ENCODE results near the gene RBMS1. TPM values are rescaled to one million over a fixed set of nuclear protein-coding genes. Genes with fewer than 3 reads are reported as not detected.
A peak's percentile ranks its signal among the peaks of the same experiment; 100 is the strongest.

The RBMS1 gene
- polyA plus RNA-seq, 1 donor (not counting 4 experiments of a cell fraction or from before 2014, with no cell fraction given) = 89.1 TPM

- peaks cover 86% of the 10 kb centered on the region for H3K4me1 ChIP-seq (ENCODE audit: control insufficient read depth, extremely low read depth, insufficient read depth, low read length)
- H3K36me3 ChIP-seq (ENCODE audit: control insufficient read depth in 2 of 2, extremely low read depth in 1 of 2, insufficient read depth in 2 of 2, low read length in 2 of 2) = no peaks in the 10 kb centered on the region
- H3K4me3 ChIP-seq (ENCODE audit: control insufficient read depth in 2 of 3, extremely low read depth in 1 of 3, insufficient read depth in 2 of 3, low read depth in 1 of 3, low read length in 3 of 3) = no peak overlapping the region
- no peak overlapping the region for H2AFZ ChIP-seq (ENCODE audit: control insufficient read depth, low read length)
- no peaks in the 10 kb centered on the region for H3K79me2 ChIP-seq (ENCODE audit: control insufficient read depth, insufficient read depth, low read length)
- H3K9me1 ChIP-seq (ENCODE audit: control insufficient read depth, extremely low read depth, insufficient read depth, low read length) = no peaks in the 10 kb centered on the region
- no peaks in the 10 kb centered on the region for H3K27me3 ChIP-seq (ENCODE audit: control insufficient read depth, extremely low read depth, insufficient read depth, low read length)
- no peaks in the 10 kb centered on the region for H4K20me1 ChIP-seq (ENCODE audit: control insufficient read depth, extremely low read depth, insufficient read depth, low read length)
- no peak for FAIRE-seq
- peak overlapping the region; percentile 95 for H3K27ac ChIP-seq (ENCODE audit: control insufficient read depth, insufficient read depth, low read length)
- dilution Hi-C loops (cut with MboI; ENCODE audit: extremely low pct_ligation_motif_present, low sequenced_read_pairs) = no loop called here
- no peaks in the 10 kb centered on the region for H3K9me3 ChIP-seq (ENCODE audit: control insufficient read depth, low read depth, low read length)
- H3K4me2 ChIP-seq (ENCODE audit: control insufficient read depth, extremely low read depth, insufficient read depth, low read depth, low read length) = no peak overlapping the region
- no peak for TF ChIP-seq EZH2 (IDR thresholded peaks at IDR 0.05; ENCODE audit: low read length)
- no peak for TF ChIP-seq CTCF (optimal IDR thresholded peaks at IDR 0.05 in 1 of 3, IDR thresholded peaks at IDR 0.05 in 1 of 3, conservative IDR thresholded peaks at IDR 0.05 in 1 of 3; ENCODE audit: extremely low read depth in 1 of 3, insufficient read depth in 2 of 3, low read length in 3 of 3)
- no peak for DNase-seq (ENCODE audit: low read depth, low spot score)
- no peak overlapping the region for H3K9ac ChIP-seq (ENCODE audit: control insufficient read depth, extremely low read depth, insufficient read depth, low read length)
Observed at GRCh38 chr2:160222546-160223283, 270.9 kb downstream of the RBMS1 start.

All from keratinocyte (primary cell).